Breast epithelium (tissue), 4 donors: Measurements from ENCODE around the gene JAKMIP2. TPM values are rescaled to one million over a fixed set of nuclear protein-coding genes. Genes with fewer than 3 reads are reported as not detected.

Experiments
- DNase-seq, 2 donors: peaks; one replicate each; pipeline ENCODE4 v3.0.0-alpha.2; 2019; ENCODE audit warnings: low spot score in 2 of 2
- H3K27ac ChIP-seq, 2 donors: fragments of 200-600 bp; sonication (generic) in 1 of 2; one replicate each; pipeline ENCODE4 v1.5.1; 2016 to 2019; ENCODE audit warnings: mild to moderate bottlenecking in 1 of 2
- H3K27me3 ChIP-seq, 2 donors: fragments of 200-600 bp; sonication (generic) in 1 of 2; one replicate each; pipeline versions ENCODE4 v1.5.1 to v1.6.0; 2017 to 2019; ENCODE audit warnings: control low read depth in 1 of 2, mild to moderate bottlenecking in 1 of 2
- H3K36me3 ChIP-seq: fragments of 200-600 bp; one replicate; pipeline ENCODE4 v1.5.1; 2019
- H3K4me1 ChIP-seq, 2 donors: fragments of 200-600 bp; sonication (generic); one replicate each; pipeline ENCODE4 v1.5.1; 2016 to 2019; ENCODE audit warnings: control low read depth in 1 of 2
- H3K4me3 ChIP-seq, 3 donors: fragments of 200-600 bp; sonication (generic); 1 replicate in 2 of 3; 2 replicates in 1 of 3; pipeline ENCODE4 v1.5.1; 2016 to 2019; ENCODE audit warnings: mild to moderate bottlenecking in 3 of 3, moderate library complexity in 2 of 3
- H3K9me3 ChIP-seq, 2 donors: fragments of 200-600 bp; sonication (generic) in 1 of 2; one replicate each; pipeline ENCODE4 v1.5.1; 2016 to 2019; ENCODE audit warnings: control low read depth in 1 of 2
- POLR2A ChIP-seq: fragments of 450-650 bp; IDR thresholded peaks from one replicate; pipeline ENCODE4 v1.6.1; 2016; ENCODE audit warnings: antibody characterized with exemption, mild to moderate bottlenecking, moderate library complexity
- POLR2AphosphoS5 ChIP-seq, 3 donors: sonication (generic); formaldehyde crosslinking; IDR thresholded peaks; one replicate each; pipeline ENCODE4 v1.6.1; 2017; ENCODE audit warnings: antibody characterized with exemption in 3 of 3
- intact Hi-C: fragments of 100-400 bp; cut with DNase I; formaldehyde crosslinking; loops from one replicate; pipeline ENCODE4 v1.15.1; 2023; ENCODE audit warnings: low total_unique reads
- total RNA-seq, 3 donors: library from RNA; depleted of rRNA; stranded (reverse); fragments of >200 nt; gene quantifications; one replicate each; pipeline ENCODE4 v1.1.0, GENCODE V29; 2016
- TF ChIP-seq, protein P1 (sequence below), 3 donors: fragments of 450-650 bp; IDR thresholded peaks; one replicate each; pipeline ENCODE4 v1.5.1; 2016 to 2017; ENCODE audit warnings: antibody characterized with exemption in 3 of 3, mild to moderate bottlenecking in 3 of 3, moderate library complexity in 3 of 3

Gene JAKMIP2
- total RNA-seq, 3 donors from 2014 or later, result under 0.01 to 0.73 (median 0.64) TPM

DNA sequence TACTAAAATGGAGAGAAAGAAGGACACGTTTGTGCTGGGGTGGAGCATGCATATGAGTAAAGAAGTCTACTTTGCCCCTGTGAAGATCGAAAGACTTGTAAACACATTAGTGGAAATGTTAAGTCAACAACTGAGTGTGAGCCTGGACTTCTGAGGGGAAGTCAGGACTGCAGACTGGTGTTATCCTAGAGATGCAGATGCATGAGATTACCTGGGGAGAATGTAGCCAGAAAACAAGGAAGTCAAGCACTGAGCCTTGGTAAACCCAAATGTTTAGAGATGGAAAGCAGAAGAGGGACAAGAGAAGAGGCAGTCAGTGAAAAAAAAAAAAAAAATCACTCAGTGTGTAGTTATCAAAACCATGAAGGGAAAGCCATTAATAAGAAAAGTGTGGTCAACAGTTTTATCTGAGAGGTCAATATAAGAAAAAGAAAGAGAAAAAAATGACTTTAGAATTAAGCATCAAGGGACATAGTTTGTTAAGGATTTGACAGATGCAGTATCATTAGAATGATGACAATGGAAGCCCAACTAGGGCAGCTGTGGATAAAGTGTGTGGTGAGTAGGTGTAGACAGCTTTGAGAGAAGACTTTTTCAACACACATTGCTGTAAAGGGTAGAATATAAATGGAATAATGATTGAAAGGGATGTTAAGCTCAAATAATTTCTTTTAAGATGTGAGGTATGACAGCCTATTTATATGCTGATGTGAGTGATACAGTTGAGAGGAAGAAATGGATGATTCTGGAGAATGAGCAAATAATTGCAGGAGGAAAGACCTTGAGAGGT is 22.2 kb downstream of the JAKMIP2 start:
- H3K4me3 ChIP-seq, result no peak overlapping the region
- no peaks in the 10 kb centered on the region for H3K9me3 ChIP-seq
- no peak for DNase-seq
- no peaks in the 10 kb centered on the region for H3K27me3 ChIP-seq
- H3K36me3 ChIP-seq, result no peaks in the 10 kb centered on the region
- no peaks in the 10 kb centered on the region for H3K4me1 ChIP-seq
- intact Hi-C loops, result no loop called here
- TF ChIP-seq, protein P1, sequence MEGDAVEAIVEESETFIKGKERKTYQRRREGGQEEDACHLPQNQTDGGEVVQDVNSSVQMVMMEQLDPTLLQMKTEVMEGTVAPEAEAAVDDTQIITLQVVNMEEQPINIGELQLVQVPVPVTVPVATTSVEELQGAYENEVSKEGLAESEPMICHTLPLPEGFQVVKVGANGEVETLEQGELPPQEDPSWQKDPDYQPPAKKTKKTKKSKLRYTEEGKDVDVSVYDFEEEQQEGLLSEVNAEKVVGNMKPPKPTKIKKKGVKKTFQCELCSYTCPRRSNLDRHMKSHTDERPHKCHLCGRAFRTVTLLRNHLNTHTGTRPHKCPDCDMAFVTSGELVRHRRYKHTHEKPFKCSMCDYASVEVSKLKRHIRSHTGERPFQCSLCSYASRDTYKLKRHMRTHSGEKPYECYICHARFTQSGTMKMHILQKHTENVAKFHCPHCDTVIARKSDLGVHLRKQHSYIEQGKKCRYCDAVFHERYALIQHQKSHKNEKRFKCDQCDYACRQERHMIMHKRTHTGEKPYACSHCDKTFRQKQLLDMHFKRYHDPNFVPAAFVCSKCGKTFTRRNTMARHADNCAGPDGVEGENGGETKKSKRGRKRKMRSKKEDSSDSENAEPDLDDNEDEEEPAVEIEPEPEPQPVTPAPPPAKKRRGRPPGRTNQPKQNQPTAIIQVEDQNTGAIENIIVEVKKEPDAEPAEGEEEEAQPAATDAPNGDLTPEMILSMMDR (IDR thresholded peaks at IDR 0.05), result no peak
- TF ChIP-seq POLR2AphosphoS5 (IDR thresholded peaks at IDR 0.05), result no peak
- TF ChIP-seq POLR2A, result no peak
- no peak overlapping the region for H3K27ac ChIP-seq

GRCh38 chr5:147759441-147759840 is 23.1 kb downstream of the JAKMIP2 start:
- no peak for DNase-seq
- TF ChIP-seq, protein P1 (IDR thresholded peaks at IDR 0.05), result no peak
- TF ChIP-seq POLR2A (no peak), POLR2AphosphoS5 (IDR thresholded peaks at IDR 0.05) (no peak)
- H3K4me1 ChIP-seq, result no peaks in the 10 kb centered on the region
- H3K36me3 ChIP-seq, result no peaks in the 10 kb centered on the region
- no peak overlapping the region for H3K4me3 ChIP-seq
- no peaks in the 10 kb centered on the region for H3K9me3 ChIP-seq
- intact Hi-C loops, result no loop called here
- H3K27me3 ChIP-seq, result no peaks in the 10 kb centered on the region
- H3K27ac ChIP-seq, result no peak overlapping the region

GRCh38 chr5:147756566-147756965 is 26.0 kb downstream of the JAKMIP2 start:
- intact Hi-C loops, result no loop called here
- Histone ChIP-seq H3K4me3 (no peak overlapping the region), H3K4me1 (no peaks in the 10 kb centered on the region), H3K9me3 (no peaks in the 10 kb centered on the region), H3K27me3 (no peaks in the 10 kb centered on the region), H3K27ac (no peak overlapping the region), H3K36me3 (no peaks in the 10 kb centered on the region)
- TF ChIP-seq, protein P1 (IDR thresholded peaks at IDR 0.05), result no peak
- no peak for TF ChIP-seq POLR2AphosphoS5 (IDR thresholded peaks at IDR 0.05)
- no peak for DNase-seq

DNA sequence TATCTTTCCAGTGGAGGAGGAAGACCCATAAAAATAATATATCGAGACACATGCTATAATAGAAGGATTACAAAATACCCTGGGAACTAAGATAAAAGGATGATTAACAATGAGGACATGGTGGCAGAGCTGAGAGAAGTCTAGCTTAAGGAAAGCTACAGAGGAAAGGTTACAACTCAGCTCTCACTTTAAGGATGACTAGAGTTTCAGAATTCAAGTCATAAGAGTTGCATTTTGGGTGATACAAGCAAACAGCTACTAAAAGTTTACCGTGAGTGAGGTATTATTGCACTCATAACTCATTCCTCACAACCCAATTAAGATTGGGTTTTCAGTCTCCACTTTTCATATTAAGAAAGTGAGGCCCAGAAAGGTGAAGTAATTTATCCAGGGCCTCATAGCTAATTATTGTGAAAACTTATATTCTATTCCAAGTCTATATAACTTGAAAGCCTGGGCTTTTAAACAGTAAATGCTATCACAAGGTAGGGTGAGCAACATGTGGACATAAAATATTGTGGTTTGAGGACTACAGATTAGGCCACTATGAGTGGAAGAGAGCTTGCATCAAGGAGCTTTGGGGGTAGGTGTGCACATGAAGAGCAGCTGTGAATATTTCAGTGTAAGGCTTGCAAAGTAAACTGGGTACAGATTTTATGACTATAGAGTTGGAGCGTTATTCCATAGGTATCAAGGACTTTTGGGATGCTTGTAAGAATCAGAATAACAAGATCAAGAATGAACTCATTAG is 28.0 kb downstream of the JAKMIP2 start:
- TF ChIP-seq POLR2AphosphoS5 (IDR thresholded peaks at IDR 0.05) (no peak), POLR2A (no peak)
- TF ChIP-seq, protein P1 (IDR thresholded peaks at IDR 0.05), result no peak
- DNase-seq, result no peak
- no peaks in the 10 kb centered on the region for H3K36me3 ChIP-seq
- H3K4me1 ChIP-seq, result no peaks in the 10 kb centered on the region
- no peaks in the 10 kb centered on the region for H3K27me3 ChIP-seq
- no peak overlapping the region for H3K4me3 ChIP-seq
- no peaks in the 10 kb centered on the region for H3K9me3 ChIP-seq
- no peak overlapping the region for H3K27ac ChIP-seq
- intact Hi-C loops, result no loop called here

- Histone ChIP-seq H3K4me3 (no peak overlapping the region), H3K4me1 (no peaks in the 10 kb centered on the region), H3K27me3 (no peaks in the 10 kb centered on the region), H3K27ac (no peak overlapping the region), H3K9me3 (no peaks in the 10 kb centered on the region), H3K36me3 (no peaks in the 10 kb centered on the region)
- no peak for DNase-seq
- intact Hi-C loops, result no loop called here
- TF ChIP-seq POLR2AphosphoS5 (IDR thresholded peaks at IDR 0.05), result no peak
- no peak for TF ChIP-seq POLR2A
- TF ChIP-seq, protein P1 (IDR thresholded peaks at IDR 0.05), result no peak
These were observed 28.8 kb downstream of the JAKMIP2 start for GRCh38 chr5:147753765-147754164.
